CD4-positive, alpha-beta T cell treated with Interleukin-21 for 1 hour (primary cell): ENCODE results near the gene ANKLE2.
"Not testable (repeated sequence)": the region's sequence is repeated elsewhere in the genome, so short reads cannot be mapped to it uniquely, and the experiment has no call there.

ENCODE experiments used
- DNase-seq: peaks from one replicate; pipeline ENCODE4 v3.0.0-alpha.2; 2020

Gene ANKLE2

DNA sequence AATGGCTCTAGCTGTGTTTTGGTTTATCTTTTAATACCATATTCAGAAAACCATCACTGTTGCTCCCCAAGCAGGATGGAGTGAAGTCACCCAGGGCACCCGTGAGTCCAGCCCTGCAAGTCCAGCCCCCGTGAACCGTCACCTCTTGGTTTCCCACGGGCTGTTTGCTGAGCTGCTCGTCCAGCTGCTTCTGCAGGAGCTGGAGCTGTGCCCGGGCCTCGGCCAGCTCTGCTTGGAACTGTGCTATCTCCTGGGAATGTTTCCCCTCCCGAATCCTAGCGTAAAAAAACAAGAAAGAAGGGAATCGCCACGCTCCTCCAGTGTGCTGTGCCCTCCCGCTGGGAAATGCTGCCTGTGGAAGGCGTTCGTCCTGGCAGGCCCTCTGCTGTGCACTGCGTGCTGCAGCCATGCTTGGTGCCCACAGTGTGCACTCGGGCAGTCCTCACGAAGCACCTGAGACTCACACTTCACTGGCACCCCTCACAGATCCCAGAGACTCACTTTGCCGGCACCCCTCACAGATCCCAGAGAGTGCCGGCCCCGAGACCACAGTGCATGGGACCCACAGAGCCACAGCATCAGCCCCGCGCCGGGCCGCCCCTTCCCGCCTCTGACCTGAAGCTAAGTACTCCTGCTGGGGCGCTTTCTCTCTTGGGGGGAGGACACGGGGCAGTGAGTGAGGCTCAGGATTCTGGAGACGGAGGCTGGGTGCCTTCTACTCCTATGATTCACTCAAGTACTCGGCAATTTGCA lies 15.4 kb upstream of the ANKLE2 start:
- DNase-seq = no peak

DNA sequence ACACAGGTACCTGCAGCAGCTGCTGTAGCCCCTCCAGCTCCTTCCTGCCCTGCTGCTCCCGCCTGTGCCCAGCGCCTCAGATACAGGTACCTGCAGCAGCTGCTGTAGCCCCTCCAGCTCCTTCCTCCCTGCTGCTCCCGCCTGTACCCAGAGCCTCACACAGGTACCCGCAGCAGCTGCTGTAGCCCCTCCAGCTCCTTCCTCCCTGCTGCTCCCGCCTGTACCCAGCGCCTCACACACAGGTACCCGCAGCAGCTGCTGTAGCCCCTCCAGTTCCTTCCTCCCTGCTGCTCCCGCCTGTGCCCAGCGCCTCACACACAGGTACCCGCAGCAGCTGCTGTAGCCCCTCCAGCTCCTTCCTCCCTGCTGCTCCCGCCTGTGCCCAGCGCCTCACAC lies 14.6 kb upstream of the ANKLE2 start:
- not testable (repeated sequence) for DNase-seq

GRCh38 chr12:132775502-132776229 lies 14.0 kb upstream of the ANKLE2 start:
- no peak for DNase-seq

DNA sequence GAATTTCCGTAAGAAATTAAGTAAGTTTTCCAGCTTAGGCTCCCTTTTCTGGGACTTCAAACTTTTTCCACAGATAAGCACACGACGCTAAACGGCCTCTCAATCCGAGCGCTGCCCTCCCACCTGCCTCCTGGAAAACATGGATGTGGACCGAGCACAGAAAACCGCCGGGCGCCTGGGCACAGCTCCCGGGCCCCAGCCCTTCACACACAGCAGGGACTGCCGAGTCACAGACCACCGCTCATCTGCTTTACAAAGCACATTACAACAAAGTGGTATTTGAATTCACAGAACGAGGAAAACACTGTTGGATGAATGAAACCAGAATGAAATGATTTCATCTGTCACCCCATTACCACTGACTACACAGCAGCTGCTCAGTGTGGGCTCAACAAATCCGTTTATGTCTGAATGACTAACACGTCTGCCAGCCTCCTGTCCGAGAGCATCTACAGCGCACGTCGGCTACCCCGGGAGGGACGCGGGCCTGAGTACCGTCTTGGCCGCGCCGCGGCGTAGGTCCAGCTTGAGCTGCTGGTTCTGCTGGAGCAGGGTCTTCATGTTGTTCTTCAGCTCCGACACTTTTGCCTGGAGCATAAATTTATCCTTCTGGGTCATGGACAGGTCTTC lies 13.1 kb upstream of the ANKLE2 start:
- no peak for DNase-seq

- DNase-seq = no peak
Observed at GRCh38 chr12:132774159-132774558, 12.5 kb upstream of the ANKLE2 start.

DNA sequence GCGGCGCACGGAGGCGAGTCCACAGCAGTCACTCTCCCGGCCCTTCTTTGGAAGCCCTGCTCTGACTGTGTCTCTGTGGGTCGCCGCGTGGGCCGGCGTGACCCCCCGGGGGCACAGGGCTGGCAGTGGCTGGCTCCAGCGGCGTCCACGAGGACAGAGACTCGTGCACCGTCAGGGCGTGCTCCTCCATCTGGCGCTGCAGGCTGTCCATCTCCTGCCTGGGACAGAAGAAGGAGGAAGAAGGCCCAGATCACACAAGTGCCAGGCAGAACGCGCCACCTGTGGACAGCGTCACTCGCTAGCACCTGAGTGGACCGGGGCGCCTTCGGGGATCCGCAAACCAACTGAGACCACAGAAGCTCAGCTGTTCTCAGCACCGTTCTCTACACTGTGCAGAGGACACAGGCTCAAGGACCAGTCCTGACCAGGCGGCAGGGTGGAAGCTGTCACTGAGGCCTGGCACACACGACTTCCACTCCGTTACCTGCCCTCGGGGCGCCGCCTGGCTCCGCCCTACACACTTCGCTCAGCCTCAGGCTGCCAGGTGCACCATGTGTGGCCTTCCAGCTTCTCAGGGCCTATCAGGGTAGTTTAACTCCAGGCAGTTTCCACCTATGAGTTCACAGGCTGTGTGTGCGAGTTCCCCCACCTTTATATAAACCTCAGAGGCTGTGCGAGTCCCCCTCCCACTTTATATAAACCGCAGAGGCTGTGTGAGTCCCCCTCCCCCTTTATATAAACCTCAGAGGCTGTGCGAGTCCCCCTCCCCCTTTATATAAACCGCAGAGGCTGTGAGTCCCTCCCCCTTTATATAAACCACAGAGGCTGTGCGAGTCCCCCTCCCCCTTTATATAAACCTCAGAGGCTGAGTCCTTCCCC lies 11.7 kb upstream of the ANKLE2 start:
- DNase-seq = peak; percentile 11

GRCh38 chr12:132772606-132773005 lies 11.0 kb upstream of the ANKLE2 start:
- no peak for DNase-seq

DNA sequence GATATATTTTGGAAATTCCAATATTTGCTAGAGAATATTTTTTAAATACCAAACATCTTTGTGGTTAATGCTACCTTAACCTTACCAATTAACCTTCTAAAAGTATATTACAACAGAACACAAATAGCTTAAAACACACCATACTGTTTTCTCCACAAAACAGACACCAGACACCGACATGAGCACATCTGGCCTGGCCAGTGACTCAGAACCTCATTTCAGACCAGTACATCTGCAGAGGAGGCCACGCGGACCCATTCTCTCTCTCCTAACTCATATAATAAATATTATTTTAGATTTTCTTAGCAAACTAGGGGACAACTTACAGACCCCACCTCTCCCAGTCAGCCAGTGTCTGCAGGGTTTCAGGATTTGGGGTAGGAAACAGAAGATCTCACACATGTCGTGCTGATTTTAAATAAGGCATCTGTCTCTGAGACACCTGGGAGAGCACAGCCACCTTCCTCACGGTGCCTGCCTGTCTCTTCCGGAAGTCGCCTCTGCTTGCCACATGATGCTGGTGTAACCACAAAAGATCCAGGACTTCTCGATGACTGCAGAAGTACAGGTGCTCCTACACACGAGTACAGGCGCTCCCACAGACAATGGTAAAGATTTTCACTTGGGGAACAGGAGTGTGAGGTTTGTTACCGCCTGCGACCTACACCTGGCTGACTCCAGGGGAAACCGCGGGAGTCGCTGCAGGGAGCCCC lies 9.7 kb upstream of the ANKLE2 start:
- DNase-seq = peak; percentile 60

DNA sequence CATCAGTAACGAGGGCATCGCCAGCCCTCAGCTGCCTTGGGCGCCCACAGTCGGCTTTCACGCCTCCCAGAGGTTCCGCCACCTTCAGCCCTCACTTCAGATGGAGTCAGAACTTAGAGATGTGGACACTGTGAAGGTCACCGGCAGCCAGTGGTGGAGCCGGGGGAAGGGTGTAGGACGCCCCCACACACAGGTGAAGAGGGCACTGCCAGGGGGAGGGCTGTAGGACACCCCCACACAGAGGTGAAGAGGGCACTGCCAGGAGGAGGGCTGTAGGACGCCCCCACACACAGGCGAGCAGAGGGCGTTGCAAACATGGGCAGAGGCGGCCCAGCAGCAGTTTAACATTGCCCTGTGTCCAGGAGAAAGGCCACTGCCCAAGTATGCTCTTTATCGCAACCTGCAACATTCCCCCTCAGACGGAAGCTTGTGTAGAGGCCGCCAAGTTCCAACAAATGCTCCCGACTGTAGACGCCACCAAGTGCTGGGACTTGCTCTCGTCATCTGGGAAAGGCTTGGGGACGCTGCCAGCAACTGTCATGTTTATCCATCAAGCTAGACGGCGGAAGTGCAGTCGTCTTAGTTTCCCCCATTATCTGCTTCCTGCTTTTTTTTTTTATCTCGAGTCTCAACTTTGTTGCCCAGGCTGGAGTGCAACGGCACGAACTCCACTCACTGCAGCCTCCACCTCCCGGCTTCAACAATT lies 4.9 kb upstream of the ANKLE2 start:
- DNase-seq = no peak

GRCh38 chr12:132765361-132765760 lies 3.7 kb upstream of the ANKLE2 start:
- DNase-seq = no peak

GRCh38 chr12:132764231-132764630 lies 2.6 kb upstream of the ANKLE2 start:
- no peak for DNase-seq

DNA sequence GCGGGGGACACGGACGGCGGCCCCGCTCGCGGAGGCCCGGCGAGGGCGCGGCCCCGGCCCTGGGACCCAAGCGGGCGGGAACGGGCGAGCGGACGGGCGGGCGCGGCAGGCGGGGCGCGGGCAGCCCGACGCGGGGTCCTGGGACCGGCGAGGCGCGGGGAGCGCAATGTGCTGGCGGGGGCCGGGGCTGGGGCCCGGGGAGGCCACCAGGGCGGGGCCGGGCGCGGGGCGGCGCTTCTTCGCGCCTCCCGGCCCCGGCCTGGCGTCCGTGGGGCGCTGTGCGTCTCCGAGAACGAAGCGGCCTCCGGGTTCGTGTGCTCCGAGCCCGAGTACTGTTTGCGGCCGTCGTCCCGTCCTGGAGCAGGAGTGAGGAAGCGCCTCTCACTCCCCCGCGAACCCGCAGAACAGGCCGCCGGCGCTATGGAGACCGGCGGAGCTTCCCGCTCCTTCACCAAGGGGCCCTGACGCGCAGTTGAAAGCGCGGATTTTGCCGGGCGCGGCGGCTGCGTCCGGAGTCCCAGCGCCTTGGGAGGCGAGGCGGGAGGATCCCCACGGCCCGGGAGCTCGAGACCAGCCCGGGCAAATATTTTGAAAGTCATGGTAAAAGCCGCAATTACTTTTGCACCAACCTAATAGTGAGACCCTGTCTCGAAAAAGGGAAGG lies 420 bp upstream of the ANKLE2 start:
- peak; percentile 88 for DNase-seq

DNA sequence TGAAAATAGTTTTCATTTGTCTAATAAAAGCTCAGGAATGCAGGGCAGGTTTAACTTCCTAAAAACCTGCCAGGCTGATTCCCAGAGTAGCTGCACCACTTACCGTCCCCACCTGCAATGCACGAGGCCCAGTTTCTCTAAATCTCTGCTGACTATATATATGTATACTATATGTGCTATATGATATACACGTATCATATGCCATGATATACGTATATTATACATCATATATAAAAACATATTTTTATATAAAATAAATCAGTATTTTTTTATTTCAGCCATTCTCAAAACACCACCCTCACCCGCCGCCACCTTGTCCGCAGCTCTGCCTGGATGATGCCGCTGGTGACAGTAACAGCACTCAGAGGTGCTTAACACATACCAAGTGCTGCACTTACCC lies 2.3 kb downstream of the ANKLE2 start:
- DNase-seq = no peak

DNA sequence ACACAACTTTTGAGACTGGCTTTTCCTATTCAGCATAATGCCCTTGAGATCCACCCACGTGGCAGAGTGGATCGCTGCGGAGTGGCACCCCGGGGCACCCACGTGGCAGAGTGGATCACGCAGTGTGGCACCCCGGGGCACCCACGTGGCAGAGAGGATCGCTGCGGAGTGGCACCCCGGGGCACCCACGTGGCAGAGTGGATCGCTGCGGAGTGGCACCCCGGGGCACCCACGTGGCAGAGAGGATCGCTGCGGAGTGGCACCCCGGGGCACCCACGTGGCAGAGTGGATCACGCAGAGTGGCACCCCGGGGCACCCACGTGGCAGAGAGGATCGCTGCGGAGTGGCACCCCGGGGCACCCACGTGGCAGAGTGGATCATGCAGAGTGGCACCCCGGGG lies 2.8 kb downstream of the ANKLE2 start:
- not testable (repeated sequence) for DNase-seq

GRCh38 chr12:132754160-132754932 lies 7.3 kb downstream of the ANKLE2 start:
- DNase-seq = no peak

- not testable (repeated sequence) for DNase-seq
Observed at GRCh38 chr12:132753670-132754069, 8.0 kb downstream of the ANKLE2 start.

- DNase-seq = no peak
Observed at GRCh38 chr12:132748319-132748718, 13.3 kb downstream of the ANKLE2 start.

DNA sequence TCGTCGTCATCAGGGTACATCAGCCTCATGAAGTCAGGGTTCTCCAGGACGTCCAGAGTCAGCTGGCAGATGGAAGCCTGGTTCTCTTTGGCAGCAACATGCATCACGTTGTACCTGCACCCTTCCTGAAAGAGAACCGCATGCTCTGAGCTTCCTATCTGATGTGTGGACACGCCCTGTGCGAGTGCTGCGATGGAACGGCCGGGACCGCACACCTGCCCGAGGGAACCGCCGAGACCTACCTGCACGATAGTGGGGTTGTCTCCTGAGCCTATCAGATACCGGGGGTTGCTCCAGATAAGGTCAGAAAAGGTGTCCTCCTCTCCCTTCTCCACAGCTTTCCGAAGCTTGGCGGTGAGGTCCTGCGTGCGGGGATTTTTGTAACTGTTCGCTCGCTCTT lies 13.7 kb downstream of the ANKLE2 start:
- DNase-seq = no peak

GRCh38 chr12:132747395-132747794 lies 14.2 kb downstream of the ANKLE2 start:
- DNase-seq = no peak

- no peak for DNase-seq
Observed at GRCh38 chr12:132746613-132747012, 15.0 kb downstream of the ANKLE2 start.
